ENCODE results near the gene IQGAP2. TPM values are rescaled to one million over a fixed set of nuclear protein-coding genes. Genes with fewer than 3 reads are reported as not detected.

IQGAP2 gene
- total RNA-seq, 1 experiment from 2014 or later, result 36.8 TPM

DNA sequence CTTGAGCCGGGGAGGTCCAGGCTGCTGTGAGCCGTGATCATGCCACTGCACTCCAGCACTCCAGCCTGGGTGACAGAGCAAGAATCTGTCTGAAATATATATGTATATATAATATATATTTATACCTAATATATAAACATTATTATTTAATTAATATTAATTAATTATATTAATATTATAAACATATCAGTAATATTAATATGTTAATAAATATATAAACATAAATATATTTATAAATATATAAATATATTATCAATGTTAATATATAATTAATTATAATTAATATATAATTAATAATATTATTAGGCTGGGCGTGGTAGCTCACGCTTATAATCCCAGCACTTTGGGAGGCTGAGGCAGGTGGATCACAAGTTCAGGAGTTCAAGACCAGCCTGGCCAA lies 354.0 kb downstream of the IQGAP2 start:
- no peak for DNase-seq
- Histone ChIP-seq H3K36me3 (replicated peaks; ENCODE audit: control insufficient read depth, insufficient read depth, low read length) (no peaks in the 10 kb centered on the region), H3K4me3 (ENCODE audit: insufficient read depth, low read depth, low read length) (no peak overlapping the region), H3K27me3 (ENCODE audit: control insufficient read depth, insufficient read depth, low read length) (no peaks in the 10 kb centered on the region; the same call in 1 of the 2 replicates)

Other genes with a start within 250 kb of the IQGAP2 start
- gene F2RL2, start 220.1 kb downstream of the IQGAP2 start, total RNA-seq (2014; rRNA removed; shearing (Covaris generic)), result 0.69 TPM in 1 of 2 replicates, not detected in the other

All from H7 (cell line).